GM19023 (cell line): ENCODE measurements around the gene TMEM130.

Experiments used
- ATAC-seq: cut with Tn5 transposase; IDR thresholded peaks from one replicate; pipeline ENCODE4 v1.9.1; 2021; ENCODE audit warnings: mild to moderate bottlenecking, moderate library complexity; ENCODE audit not compliant: unreplicated experiment

TMEM130 gene

DNA sequence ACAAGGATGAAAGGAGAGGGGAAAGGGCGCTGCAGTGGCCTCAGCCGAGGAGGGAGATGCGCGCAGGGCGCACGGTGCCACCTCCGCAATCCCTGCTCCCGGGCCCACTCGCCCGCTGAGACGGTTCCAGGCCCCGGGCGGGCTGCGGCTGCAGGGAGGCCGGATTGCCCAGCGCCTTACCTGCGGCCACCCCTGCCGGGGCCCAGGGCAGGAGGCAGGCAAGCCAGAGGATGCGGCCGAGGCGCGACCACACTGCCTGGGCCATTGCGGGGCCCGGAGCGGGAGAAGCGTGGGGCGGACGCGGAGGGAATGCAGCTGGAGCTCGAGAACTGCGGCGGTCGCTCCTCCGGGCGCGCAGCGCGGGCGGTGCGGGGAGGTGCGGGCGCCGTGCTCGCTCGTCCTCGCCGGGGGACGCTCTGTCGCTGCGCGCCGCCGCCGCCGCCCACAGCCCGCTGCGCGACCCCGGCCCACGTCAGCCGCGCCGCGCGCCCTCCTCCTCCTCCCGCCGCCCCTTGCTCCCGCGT lies at the start of gene TMEM130:
TMEM130 (minus strand) TSS at position 418 of the 524 bp plus-strand sequence; CDS start at position 265, 153 bp downstream.
- no peak for ATAC-seq

- no peak for ATAC-seq
Measured at GRCh38 chr7:98917331-98917730, 47.5 kb upstream of the TMEM130 start.

DNA sequence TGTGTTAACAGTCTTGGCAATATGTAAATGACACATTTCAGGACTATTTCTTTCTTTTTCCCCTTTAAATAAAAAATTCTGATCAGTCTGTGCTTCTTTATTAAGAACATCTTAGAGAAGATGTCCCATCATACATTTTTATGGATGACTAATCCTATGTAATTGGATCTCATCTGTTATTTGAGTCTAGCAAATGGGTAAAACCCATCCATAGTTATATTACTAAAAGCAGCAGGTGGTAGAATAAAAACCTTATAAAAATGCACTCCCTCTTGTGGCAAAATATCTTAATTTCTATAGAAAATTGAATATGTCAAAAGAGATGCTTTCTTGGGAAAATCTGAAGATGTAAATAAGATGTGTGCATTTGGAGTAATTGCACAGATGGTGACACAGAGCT lies 43.8 kb upstream of the TMEM130 start:
- ATAC-seq: no peak

GRCh38 chr7:98913026-98913425 lies 43.2 kb upstream of the TMEM130 start:
- ATAC-seq: no peak

- no peak for ATAC-seq
Measured at GRCh38 chr7:98911916-98912315, 42.1 kb upstream of the TMEM130 start.

DNA sequence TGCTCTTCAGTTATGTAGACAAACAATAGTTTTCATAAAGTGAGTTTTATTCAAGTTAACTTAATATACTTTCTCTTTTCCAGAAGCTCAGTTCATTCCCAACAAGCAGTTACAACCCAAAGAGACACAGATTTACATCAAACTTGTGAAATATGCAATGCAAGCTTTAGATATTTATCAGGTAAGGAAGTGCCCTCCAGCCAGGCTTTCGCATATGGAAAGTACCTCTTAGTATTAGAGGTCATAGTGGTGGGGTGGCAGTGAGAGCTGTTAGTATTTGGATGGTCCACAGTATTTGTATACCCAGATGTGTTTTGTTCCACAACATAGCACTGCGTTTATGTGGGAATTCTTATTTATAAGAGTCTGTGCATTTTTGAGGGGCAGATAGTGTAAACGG lies 40.6 kb upstream of the TMEM130 start:
- ATAC-seq: no peak

DNA sequence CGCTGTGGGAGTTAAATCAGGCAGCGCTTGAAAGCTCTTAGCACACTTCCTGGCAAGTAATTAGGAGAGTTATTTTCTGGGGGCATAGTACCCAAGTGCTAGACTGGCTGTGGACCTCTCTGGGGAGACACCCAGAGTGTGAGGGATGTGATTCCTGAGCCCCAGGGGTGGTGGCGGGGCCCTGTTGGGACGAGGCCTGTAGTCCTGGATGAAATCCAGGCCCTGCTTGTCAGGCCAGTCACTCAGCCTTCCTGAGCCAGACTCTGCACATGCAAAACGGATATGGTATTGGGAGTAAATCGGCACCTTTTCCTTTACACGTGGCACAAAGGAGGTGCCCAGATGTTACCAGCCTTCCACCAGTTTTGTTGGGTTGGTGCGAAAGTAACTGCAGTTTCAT lies 39.7 kb upstream of the TMEM130 start:
- no peak for ATAC-seq

DNA sequence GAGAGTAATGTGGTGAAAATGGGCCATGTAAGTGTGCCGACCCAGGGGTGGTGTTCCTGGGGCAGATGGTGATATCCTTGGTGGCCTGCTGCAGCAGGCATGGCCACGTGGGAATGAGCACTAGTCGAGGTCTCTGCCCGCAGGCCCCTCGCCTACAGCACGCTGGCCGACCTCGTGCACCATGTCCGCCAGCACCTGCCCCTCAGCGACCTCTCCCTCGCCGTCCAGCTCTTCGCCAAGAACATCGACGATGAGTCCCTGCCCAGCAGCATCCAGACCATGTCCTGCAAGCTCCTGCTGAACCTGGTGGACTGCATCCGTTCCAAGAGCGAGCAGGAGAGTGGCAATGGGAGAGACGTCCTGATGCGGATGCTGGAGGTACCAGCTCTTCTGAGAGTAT lies 38.8 kb upstream of the TMEM130 start:
- no peak for ATAC-seq

- ATAC-seq: no peak
Measured at GRCh38 chr7:98907570-98907969, 37.8 kb upstream of the TMEM130 start.

GRCh38 chr7:98903246-98903645 lies 33.4 kb upstream of the TMEM130 start:
- no peak for ATAC-seq

DNA sequence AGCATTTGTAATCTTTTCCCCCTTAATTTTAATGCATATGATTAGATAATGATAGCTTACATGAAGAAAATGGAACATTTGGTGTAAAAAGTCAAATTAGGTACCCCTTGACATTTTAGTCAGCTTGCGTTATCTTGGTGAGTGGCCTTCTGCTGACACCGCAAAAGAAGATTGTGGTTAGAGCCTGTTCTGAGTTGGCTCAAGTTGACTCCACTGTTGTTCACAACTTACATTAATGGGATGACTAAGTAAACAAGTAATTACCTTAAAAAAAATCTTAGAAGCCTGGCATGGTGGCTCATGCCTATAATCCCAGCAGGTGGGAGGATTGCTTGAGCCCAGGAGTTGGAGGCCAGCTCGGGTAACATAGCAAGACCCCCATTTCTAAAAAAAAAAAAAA lies 32.7 kb upstream of the TMEM130 start:
- no peak for ATAC-seq

- no peak for ATAC-seq
Measured at GRCh38 chr7:98900815-98901214, 31.0 kb upstream of the TMEM130 start.

DNA sequence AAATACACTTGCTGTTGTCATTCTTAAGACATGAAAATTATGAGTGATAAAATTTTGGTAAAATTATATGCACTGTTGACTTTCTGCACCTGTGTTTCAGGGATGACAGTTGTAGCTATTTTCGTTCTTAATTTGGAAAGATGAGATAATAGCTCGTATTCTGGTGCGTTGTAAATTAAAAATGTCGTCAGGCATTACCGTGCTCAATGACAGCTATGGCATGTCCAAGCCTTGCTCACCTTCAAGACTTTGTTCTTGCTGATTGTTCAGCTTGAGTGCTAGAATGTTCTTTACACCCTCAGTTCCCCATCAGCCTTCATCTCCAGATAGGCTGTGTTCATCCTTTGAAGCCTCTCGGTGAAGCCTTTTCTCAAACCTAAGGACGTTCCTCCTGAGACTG lies 30.0 kb upstream of the TMEM130 start:
- ATAC-seq: no peak

- no peak for ATAC-seq
Measured at GRCh38 chr7:98892609-98893008, 22.8 kb upstream of the TMEM130 start.

DNA sequence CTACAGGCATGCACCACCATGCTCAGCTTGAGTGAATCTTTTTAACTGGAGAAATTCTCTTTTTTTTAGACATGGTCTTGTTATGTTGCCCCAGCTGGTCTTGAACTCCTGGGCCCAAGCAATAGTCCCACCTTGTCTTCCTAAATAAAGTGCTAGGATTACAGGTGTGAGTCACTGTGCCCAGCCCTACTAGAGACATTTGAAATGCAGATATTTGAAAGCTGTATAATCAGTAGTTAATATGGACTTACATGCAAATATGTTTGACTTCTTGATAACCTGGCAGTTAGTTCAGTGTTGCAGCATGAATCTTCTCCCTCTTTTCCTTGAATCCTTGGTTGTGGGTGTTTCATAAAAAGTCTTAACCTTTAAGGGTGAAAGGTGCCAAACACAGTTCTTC lies 17.2 kb upstream of the TMEM130 start:
- ATAC-seq: no peak

DNA sequence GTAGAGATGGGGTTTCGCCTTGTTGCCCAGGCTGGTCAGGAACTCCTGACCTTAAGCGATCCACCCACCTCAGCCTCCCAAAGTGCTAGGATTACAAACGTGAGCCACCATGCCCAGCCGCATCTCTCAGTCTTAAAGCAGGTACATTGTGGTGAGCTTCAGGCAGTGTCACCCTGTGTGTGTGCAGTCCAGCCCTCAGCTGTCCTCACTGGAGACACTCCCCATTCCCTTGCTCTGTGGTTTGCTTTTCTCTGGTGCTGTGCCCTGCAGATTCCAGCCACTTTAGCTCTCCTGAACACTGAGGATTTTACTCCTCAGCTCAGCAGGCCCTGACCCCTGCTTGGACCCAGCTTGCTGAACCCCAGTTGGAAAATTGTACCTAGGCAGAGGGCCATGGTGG lies 14.6 kb upstream of the TMEM130 start:
- no peak for ATAC-seq

GRCh38 chr7:98881561-98882315 lies 11.9 kb upstream of the TMEM130 start:
- no peak for ATAC-seq

DNA sequence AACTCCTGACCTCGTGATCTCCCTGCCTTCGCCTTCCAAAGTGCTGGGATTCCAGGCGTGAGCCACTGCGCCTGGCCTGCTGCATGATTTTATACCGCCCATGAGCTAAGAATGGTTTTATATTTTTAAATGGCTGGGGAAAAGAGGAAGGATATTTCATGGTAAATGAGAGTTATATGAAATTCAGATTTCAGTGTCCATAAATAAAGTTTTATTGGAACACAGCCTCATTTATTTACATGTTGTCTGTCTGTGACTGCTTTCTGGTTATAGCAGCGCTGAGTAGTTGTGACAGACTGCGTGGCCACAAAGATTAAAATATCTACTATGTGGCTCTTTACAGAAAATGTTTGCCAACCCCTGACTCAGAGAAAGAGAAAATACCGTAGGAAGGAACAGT lies 10.7 kb upstream of the TMEM130 start:
- ATAC-seq: no peak

DNA sequence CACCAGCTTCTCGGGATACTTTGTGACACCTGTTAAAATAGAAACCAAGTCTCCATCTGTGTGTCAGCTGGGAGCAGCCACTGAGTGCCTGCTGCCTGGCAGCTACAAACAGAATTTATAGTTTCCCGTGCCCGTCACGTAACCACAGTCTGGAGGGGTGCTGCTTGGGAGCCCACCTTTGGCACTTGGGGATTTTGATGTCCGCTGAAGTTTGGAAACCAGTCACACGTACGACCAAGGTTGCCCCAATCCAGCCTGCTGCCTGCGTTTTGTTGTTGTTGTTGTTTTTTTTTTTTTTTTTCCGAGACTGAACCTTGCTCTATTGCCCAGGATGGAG lies 10.1 kb upstream of the TMEM130 start:
- no peak for ATAC-seq

DNA sequence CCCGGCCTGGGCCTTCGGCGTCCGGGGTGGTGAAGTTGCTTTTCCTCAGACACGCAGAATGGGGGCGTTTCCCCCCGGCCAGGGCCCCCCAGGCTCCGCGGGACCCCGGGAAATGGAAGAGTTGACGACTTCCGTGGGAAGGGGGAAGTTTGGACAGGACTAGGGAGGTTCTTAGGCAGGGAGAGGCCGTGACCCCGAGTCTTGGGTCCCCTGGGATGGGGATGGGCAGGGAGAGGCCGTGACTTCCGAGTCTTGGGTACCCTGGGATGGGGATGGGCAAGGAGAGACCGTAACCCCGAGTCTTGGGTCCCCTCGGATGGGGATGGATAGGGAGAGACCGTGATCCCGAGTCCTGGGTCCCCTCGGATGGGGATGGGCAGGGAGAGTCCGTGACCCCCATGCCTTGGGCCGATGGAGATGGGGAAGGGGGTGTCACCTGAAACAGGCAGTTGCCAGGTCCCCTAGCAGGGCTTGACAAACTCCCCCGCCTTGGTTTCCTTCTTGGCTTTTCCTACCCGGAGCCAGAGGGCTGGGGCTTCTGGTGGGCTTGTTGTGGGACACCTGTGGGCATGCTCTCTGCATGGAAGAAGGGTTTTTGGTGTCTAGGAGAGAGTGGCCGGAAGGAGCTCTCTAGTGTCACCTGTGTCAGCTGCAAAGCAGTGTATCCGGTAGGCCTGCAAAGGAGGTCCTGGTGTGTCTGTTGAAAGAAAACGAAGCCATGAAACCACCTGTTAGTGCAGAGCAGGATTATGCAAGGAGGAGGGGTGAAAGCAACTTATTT lies 9.6 kb upstream of the TMEM130 start:
- peak; percentile 71 for ATAC-seq

- peak; percentile 76 for ATAC-seq
Measured at GRCh38 chr7:98878365-98879197, 8.8 kb upstream of the TMEM130 start, which contains the start of gene TRRAP. Gene TRRAP, plus strand, starts transcription at chr7:98878532. Its CDS starts 2,619 bp downstream, at chr7:98881151.
